Keratinocyte (primary cell): ENCODE data around the gene COPG2.

ENCODE experiments used
- EZH2 ChIP-seq: IDR thresholded peaks from one replicate; pipeline ENCODE4 v1.6.1; 2012; ENCODE audit warnings: inconsistent platforms, mild to moderate bottlenecking, low read length, moderate library complexity
- TF ChIP-seq, protein P1 (sequence below), 3 experiments: IDR thresholded peaks in 1 of 3; conservative IDR thresholded peaks in 1 of 3; optimal IDR thresholded peaks in 1 of 3; 2 replicates in 2 of 3; 3 replicates in 1 of 3; pipeline versions ENCODE3 to v1.5.1; 2011; ENCODE audit warnings: low read length in 3 of 3, mild to moderate bottlenecking in 3 of 3, moderate library complexity in 2 of 3, control low read depth in 1 of 3, inconsistent platforms in 1 of 3; ENCODE audit not compliant: insufficient read depth in 2 of 3; ENCODE audit errors: extremely low read depth in 1 of 3

- TF ChIP-seq, protein P1, sequence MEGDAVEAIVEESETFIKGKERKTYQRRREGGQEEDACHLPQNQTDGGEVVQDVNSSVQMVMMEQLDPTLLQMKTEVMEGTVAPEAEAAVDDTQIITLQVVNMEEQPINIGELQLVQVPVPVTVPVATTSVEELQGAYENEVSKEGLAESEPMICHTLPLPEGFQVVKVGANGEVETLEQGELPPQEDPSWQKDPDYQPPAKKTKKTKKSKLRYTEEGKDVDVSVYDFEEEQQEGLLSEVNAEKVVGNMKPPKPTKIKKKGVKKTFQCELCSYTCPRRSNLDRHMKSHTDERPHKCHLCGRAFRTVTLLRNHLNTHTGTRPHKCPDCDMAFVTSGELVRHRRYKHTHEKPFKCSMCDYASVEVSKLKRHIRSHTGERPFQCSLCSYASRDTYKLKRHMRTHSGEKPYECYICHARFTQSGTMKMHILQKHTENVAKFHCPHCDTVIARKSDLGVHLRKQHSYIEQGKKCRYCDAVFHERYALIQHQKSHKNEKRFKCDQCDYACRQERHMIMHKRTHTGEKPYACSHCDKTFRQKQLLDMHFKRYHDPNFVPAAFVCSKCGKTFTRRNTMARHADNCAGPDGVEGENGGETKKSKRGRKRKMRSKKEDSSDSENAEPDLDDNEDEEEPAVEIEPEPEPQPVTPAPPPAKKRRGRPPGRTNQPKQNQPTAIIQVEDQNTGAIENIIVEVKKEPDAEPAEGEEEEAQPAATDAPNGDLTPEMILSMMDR (optimal IDR thresholded peaks at IDR 0.05 in 1 of 3, IDR thresholded peaks at IDR 0.05 in 1 of 3, conservative IDR thresholded peaks at IDR 0.05 in 1 of 3; ENCODE audit: extremely low read depth in 1 of 3, insufficient read depth in 2 of 3, low read length in 3 of 3): no peak
- TF ChIP-seq EZH2: no peak
Observed at GRCh38 chr7:130500463-130500862, 168.1 kb downstream of the COPG2 start.
